ELF-1 (cell line): ENCODE measurements around the gene ZNF436.
"Not testable (repeated sequence)": the region's sequence is repeated elsewhere in the genome, so short reads cannot be mapped to it uniquely, and the experiment has no call there.

Experiments
- DNase-seq: peaks from one replicate; pipeline ENCODE4 v3.0.0-alpha.2; 2016; ENCODE audit warnings: low read depth, low spot score

ZNF436 gene

GRCh38 chr1:23310280-23310679 lies 59.4 kb downstream of the ZNF436 start:
- not testable (repeated sequence) for DNase-seq
